Measurements from ENCODE around the gene MRPL34. TPM values are rescaled to one million over a fixed set of nuclear protein-coding genes. Genes with fewer than 3 reads are reported as not detected.
A peak's percentile ranks its signal among the peaks of the same experiment; 100 is the strongest.

MRPL34 gene
- total and polyA plus RNA-seq, 9 of the 15 experiments (the other 6 are each of a cell fraction or from before 2014, with no cell fraction given), result 11.5 to 256 (median 72.5) TPM

GRCh38 chr19:17333611-17334413 lies 28.1 kb downstream of the MRPL34 start (continued):
- TF ChIP-seq RAD21 (CRISPR knock-in tag; conservative IDR thresholded peaks at IDR 0.05 in 1 of 2, IDR thresholded peaks at IDR 0.05 in 1 of 2) (no peak), ZNF395 (CRISPR knock-in tag; IDR thresholded peaks at IDR 0.05) (no peak), ZNF609 (CRISPR knock-in tag; IDR thresholded peaks at IDR 0.05; ENCODE audit: borderline replicate concordance) (peak; percentile 88; the same call in 1 of the 2 replicates), NR2F6 (CRISPR knock-in tag; IDR thresholded peaks at IDR 0.05) (no peak), FOXK2 (conservative IDR thresholded peaks at IDR 0.05 in 1 of 2, IDR thresholded peaks at IDR 0.05 in 1 of 2; ENCODE audit: low read depth in 2 of 2) (peak in 1 of 2 experiments; percentile 73; a peak in 1 of 4 replicates), E2F4 (CRISPR knock-in tag; IDR thresholded peaks at IDR 0.05; ENCODE audit: low read depth) (no peak), ZC3H11A (IDR thresholded peaks at IDR 0.05; ENCODE audit: low read depth, low read length) (no peak)

Data from K562 (cell line).